Upper lobe of left lung (tissue), 4 donors: ENCODE measurements around the gene KIF18B.

Experiments used
- CTCF ChIP-seq, 6 experiments: fragments of 450-650 bp in 4 of 6; fragments of 200-600 bp in 2 of 6; sonication (generic) in 2 of 6; IDR thresholded peaks; one replicate each; pipeline ENCODE4 v1.5.1; 2016 to 2019; ENCODE audit warnings: antibody characterized with exemption in 6 of 6
- EP300 ChIP-seq, 4 donors: sonication (generic); formaldehyde crosslinking; IDR thresholded peaks; one replicate each; pipeline ENCODE4 v1.5.1; 2017; ENCODE audit warnings: antibody characterized with exemption in 4 of 4, control low read depth in 2 of 4
- POLR2A ChIP-seq, 4 donors: fragments of 450-650 bp; IDR thresholded peaks; one replicate each; pipeline ENCODE4 v1.5.1; 2016 to 2017; ENCODE audit warnings: antibody characterized with exemption in 4 of 4, mild to moderate bottlenecking in 2 of 4
- POLR2AphosphoS5 ChIP-seq, 2 donors: sonication (generic); formaldehyde crosslinking; IDR thresholded peaks; one replicate each; pipeline ENCODE4 v1.5.1; 2017; ENCODE audit warnings: antibody characterized with exemption in 2 of 2

GRCh38 chr17:44899074-44899782 is 48.3 kb downstream of the KIF18B start, which contains the start of gene EFTUD2:
- TF ChIP-seq CTCF (IDR thresholded peaks at IDR 0.05) (peak in 4 of 6 experiments; percentile 47 to 71 (median 58)), POLR2AphosphoS5 (IDR thresholded peaks at IDR 0.05) (peak; percentile 85 to 88), POLR2A (IDR thresholded peaks at IDR 0.05) (peak in 3 of 4 donors; percentile 38 to 66 (median 62)), EP300 (IDR thresholded peaks at IDR 0.05) (peak in 1 of 4 donors; percentile 60)
